SK-N-SH treated with all-trans-retinoic acid at 6 μM for 48 hours (cell line): Measurements from ENCODE around the gene MRPL9.

ENCODE experiments used
- SNAI2 ChIP-seq: fragments of 250-450 bp; sonication (Bioruptor Pico); IDR thresholded peaks from 2 replicates; pipeline ENCODE4 v1.5.0; 2020; ENCODE audit warnings: mild to moderate bottlenecking, moderate library complexity
- TF ChIP-seq, protein P1 (sequence below): fragments of 250-450 bp; sonication (Bioruptor Pico); IDR thresholded peaks from 2 replicates; pipeline ENCODE4 v1.5.0; 2020; ENCODE audit warnings: mild to moderate bottlenecking, moderate library complexity

DNA sequence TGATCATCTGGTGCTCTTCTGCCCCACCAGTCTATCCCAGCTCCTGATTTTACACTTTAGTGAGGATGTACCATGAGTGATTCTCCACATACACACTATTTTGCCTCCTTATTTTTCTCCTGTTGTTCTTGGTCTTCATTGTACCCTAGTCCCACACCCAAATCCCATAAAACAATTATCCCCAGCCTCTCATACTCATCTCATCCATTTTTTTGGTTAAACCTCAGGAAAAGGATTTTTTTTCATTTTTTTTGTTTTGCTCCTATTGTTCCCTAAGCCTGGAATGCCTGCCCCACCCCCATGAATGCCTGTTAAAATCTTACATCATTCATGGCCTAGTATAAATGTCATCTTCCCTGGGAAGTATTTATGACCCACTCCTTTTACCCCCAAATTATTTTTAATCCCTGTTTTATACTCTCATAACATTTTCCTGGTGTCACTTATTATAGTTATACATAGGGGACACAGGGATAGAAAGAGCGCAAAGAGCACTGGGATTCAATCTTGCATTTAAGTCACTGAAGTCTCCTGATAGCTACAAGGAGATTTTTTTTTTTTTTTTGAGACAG is 46.8 kb upstream of the MRPL9 start:
- TF ChIP-seq, protein P1, sequence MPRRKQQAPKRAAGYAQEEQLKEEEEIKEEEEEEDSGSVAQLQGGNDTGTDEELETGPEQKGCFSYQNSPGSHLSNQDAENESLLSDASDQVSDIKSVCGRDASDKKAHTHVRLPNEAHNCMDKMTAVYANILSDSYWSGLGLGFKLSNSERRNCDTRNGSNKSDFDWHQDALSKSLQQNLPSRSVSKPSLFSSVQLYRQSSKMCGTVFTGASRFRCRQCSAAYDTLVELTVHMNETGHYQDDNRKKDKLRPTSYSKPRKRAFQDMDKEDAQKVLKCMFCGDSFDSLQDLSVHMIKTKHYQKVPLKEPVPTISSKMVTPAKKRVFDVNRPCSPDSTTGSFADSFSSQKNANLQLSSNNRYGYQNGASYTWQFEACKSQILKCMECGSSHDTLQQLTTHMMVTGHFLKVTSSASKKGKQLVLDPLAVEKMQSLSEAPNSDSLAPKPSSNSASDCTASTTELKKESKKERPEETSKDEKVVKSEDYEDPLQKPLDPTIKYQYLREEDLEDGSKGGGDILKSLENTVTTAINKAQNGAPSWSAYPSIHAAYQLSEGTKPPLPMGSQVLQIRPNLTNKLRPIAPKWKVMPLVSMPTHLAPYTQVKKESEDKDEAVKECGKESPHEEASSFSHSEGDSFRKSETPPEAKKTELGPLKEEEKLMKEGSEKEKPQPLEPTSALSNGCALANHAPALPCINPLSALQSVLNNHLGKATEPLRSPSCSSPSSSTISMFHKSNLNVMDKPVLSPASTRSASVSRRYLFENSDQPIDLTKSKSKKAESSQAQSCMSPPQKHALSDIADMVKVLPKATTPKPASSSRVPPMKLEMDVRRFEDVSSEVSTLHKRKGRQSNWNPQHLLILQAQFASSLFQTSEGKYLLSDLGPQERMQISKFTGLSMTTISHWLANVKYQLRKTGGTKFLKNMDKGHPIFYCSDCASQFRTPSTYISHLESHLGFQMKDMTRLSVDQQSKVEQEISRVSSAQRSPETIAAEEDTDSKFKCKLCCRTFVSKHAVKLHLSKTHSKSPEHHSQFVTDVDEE (CRISPR knock-in tag) = no peak
- no peak for TF ChIP-seq SNAI2 (CRISPR knock-in tag)
